ENCODE data around the gene DIAPH3.

Gene DIAPH3

GRCh38 chr13:60158321-60158801 lies 5.4 kb downstream of the DIAPH3 start:
- DNase-seq (ENCODE audit: low read depth in 2 of 2) = no peak

GRCh38 chr13:60155978-60156377 lies 7.8 kb downstream of the DIAPH3 start:
- no peak for DNase-seq (ENCODE audit: low read depth in 2 of 2)

GRCh38 chr13:60152904-60153303 lies 10.8 kb downstream of the DIAPH3 start:
- no peak for DNase-seq (ENCODE audit: low read depth in 2 of 2)

- no peak for DNase-seq (ENCODE audit: low read depth in 2 of 2)
These were observed 11.6 kb downstream of the DIAPH3 start for GRCh38 chr13:60152114-60152513.

GRCh38 chr13:60150538-60150937 lies 13.2 kb downstream of the DIAPH3 start:
- DNase-seq (ENCODE audit: low read depth in 2 of 2) = no peak

GRCh38 chr13:60148918-60149317 lies 14.8 kb downstream of the DIAPH3 start:
- DNase-seq (ENCODE audit: low read depth in 2 of 2) = no peak

- DNase-seq (ENCODE audit: low read depth in 2 of 2) = no peak
These were observed 16.4 kb downstream of the DIAPH3 start for GRCh38 chr13:60147361-60147760.

GRCh38 chr13:60146471-60146870 lies 17.3 kb downstream of the DIAPH3 start:
- DNase-seq (ENCODE audit: low read depth in 2 of 2) = no peak

GRCh38 chr13:60143775-60144174 lies 20.0 kb downstream of the DIAPH3 start:
- DNase-seq (ENCODE audit: low read depth in 2 of 2) = no peak

GRCh38 chr13:60139272-60139671 lies 24.5 kb downstream of the DIAPH3 start:
- no peak for DNase-seq (ENCODE audit: low read depth in 2 of 2)

- DNase-seq (ENCODE audit: low read depth in 2 of 2) = no peak
These were observed 25.1 kb downstream of the DIAPH3 start for GRCh38 chr13:60138674-60139073.

- no peak for DNase-seq (ENCODE audit: low read depth in 2 of 2)
These were observed 25.7 kb downstream of the DIAPH3 start for GRCh38 chr13:60137911-60138560.

- DNase-seq (ENCODE audit: low read depth in 2 of 2) = no peak
These were observed 28.4 kb downstream of the DIAPH3 start for GRCh38 chr13:60135344-60135743.

GRCh38 chr13:60134376-60134775 lies 29.4 kb downstream of the DIAPH3 start:
- DNase-seq (ENCODE audit: low read depth in 2 of 2) = no peak

- no peak for DNase-seq (ENCODE audit: low read depth in 2 of 2)
These were observed 42.4 kb downstream of the DIAPH3 start for GRCh38 chr13:60121337-60121687.

GRCh38 chr13:60120617-60121336 lies 43.0 kb downstream of the DIAPH3 start:
- no peak for DNase-seq (ENCODE audit: low read depth in 2 of 2)

GRCh38 chr13:60118696-60119400 lies 44.9 kb downstream of the DIAPH3 start:
- DNase-seq (ENCODE audit: low read depth in 2 of 2) = no peak

- DNase-seq (ENCODE audit: low read depth in 2 of 2) = no peak
These were observed 49.2 kb downstream of the DIAPH3 start for GRCh38 chr13:60114499-60115028.

GRCh38 chr13:60112771-60113170 lies 51.0 kb downstream of the DIAPH3 start:
- no peak for DNase-seq (ENCODE audit: low read depth in 2 of 2)

- no peak for DNase-seq (ENCODE audit: low read depth in 2 of 2)
These were observed 52.0 kb downstream of the DIAPH3 start for GRCh38 chr13:60111691-60112090.

GRCh38 chr13:60109285-60109684 lies 54.4 kb downstream of the DIAPH3 start:
- DNase-seq (ENCODE audit: low read depth in 2 of 2) = no peak

GRCh38 chr13:60108589-60108988 lies 55.1 kb downstream of the DIAPH3 start:
- DNase-seq (ENCODE audit: low read depth in 2 of 2) = no peak
